Neural progenitor cell (in vitro differentiated cells): ENCODE data around the gene CACNA1C. TPM values are rescaled to one million over a fixed set of nuclear protein-coding genes. Genes with fewer than 3 reads are reported as not detected.

Experiments used
- DNase-seq: peaks from one replicate; pipeline ENCODE4 v3.0.0-alpha.2; 2016; ENCODE audit warnings: low spot score
- H2AFZ ChIP-seq: fragments of 200-600 bp; sonication (generic); replicated peaks from 2 replicates; pipeline ENCODE4 v1.6.1; 2016; ENCODE audit warnings: antibody characterized with exemption
- H3F3A ChIP-seq: fragments of 200-600 bp; sonication (generic); 2 replicates; pipeline ENCODE4 v1.6.1; 2016; ENCODE audit warnings: antibody characterized with exemption, low read depth
- H3K27ac ChIP-seq: fragments of 200-600 bp; sonication (generic); 2 replicates; pipeline ENCODE4 v1.5.1; 2016; ENCODE audit warnings: mild to moderate bottlenecking
- H3K27me3 ChIP-seq: fragments of 200-600 bp; sonication (generic); 2 replicates; pipeline ENCODE4 v1.6.1; 2016; ENCODE audit warnings: mild to moderate bottlenecking, moderate library complexity
- H3K36me3 ChIP-seq: fragments of 200-600 bp; sonication (generic); 2 replicates; pipeline ENCODE4 v1.5.1; 2016
- H3K4me1 ChIP-seq: fragments of 200-600 bp; sonication (generic); 2 replicates; pipeline ENCODE4 v1.6.1; 2016; ENCODE audit warnings: mixed run types
- H3K4me2 ChIP-seq: fragments of 200-600 bp; sonication (generic); 2 replicates; pipeline ENCODE4 v1.6.1; 2016
- H3K4me3 ChIP-seq: fragments of 200-600 bp; sonication (generic); 2 replicates; pipeline ENCODE4 v1.5.1; 2016
- H3K79me2 ChIP-seq: fragments of 200-600 bp; sonication (generic); 2 replicates; pipeline ENCODE4 v1.6.1; 2016; ENCODE audit warnings: low read depth
- H3K9ac ChIP-seq: fragments of 200-600 bp; sonication (generic); 2 replicates; pipeline ENCODE4 v1.6.1; 2016
- H3K9me3 ChIP-seq: fragments of 200-600 bp; sonication (generic); 2 replicates; pipeline ENCODE4 v1.5.1; 2016; ENCODE audit warnings: low read depth
- H4K20me1 ChIP-seq: fragments of 200-600 bp; sonication (generic); 2 replicates; pipeline ENCODE4 v1.6.1; 2016; ENCODE audit warnings: low read depth
- H3K27ac Mint-ChIP-seq: 3 replicates; pipeline ENCODE4 v1.8.0; 2021; ENCODE audit warnings: mixed read lengths
- H3K27me3 Mint-ChIP-seq: 2 replicates; pipeline ENCODE4 v1.8.0; 2022; ENCODE audit warnings: low read depth, mild to moderate bottlenecking, inconsistent platforms, moderate library complexity, mixed read lengths; ENCODE audit not compliant: insufficient read depth
- H3K36me3 Mint-ChIP-seq: 3 replicates; pipeline ENCODE4 v1.8.0; 2021; ENCODE audit warnings: mixed read lengths
- H3K4me1 Mint-ChIP-seq: 3 replicates; pipeline ENCODE4 v1.8.0; 2021; ENCODE audit warnings: mixed read lengths
- H3K4me3 Mint-ChIP-seq: 3 replicates; pipeline ENCODE4 v1.8.0; 2021; ENCODE audit warnings: mild to moderate bottlenecking, moderate library complexity, mixed read lengths
- H3K9me3 Mint-ChIP-seq: 3 replicates; pipeline ENCODE4 v1.8.0; 2020; ENCODE audit warnings: mixed read lengths
- CTCF ChIP-seq: fragments of 200-600 bp; sonication (generic); IDR thresholded peaks from 2 replicates; pipeline ENCODE4 v1.5.1; 2017; ENCODE audit warnings: antibody characterized with exemption, mild to moderate bottlenecking
- EZH2 ChIP-seq: fragments of 200-600 bp; sonication (generic); IDR thresholded peaks from 2 replicates; pipeline ENCODE4 v1.6.1; 2017; ENCODE audit warnings: antibody characterized with exemption, mild to moderate bottlenecking, moderate library complexity
- EZH2phosphoT487 ChIP-seq: fragments of 200-600 bp; sonication (generic); IDR thresholded peaks from 2 replicates; pipeline ENCODE4 v1.6.1; 2017; ENCODE audit warnings: antibody characterized with exemption
- total RNA-seq: library from RNA; depleted of rRNA; stranded (reverse); fragments of >200 nt; gene quantifications from 2 replicates; pipeline ENCODE4 v1.2.3, GENCODE V29; 2015; ENCODE audit warnings: low replicate concordance

The CACNA1C gene
- total RNA-seq, 1 donor from 2014 or later, result 2.7 TPM

DNA sequence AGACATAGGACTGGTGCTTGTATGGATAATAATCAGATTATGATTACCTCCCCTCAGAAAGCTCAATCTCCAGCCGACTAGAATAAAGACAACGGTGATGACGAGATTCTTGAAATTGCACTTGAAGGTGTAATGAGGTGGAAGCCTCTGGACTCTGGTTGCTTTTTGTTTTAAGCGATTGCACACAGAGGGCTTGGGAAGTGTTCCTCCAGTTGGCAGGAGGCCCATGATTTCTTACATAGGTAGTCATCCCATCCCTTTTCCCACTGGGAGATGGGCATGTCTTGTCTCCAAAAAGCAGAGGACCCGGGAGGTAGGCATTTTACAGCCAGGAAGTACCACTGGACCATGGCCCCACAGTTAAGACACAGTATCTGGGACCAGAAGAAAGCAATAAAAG, 576.3 kb downstream of the CACNA1C start:
- Histone ChIP-seq H2AFZ (no peak overlapping the region), H3K9ac (no peak overlapping the region), H3K27ac (no peak overlapping the region), H3K79me2 (no peaks in the 10 kb centered on the region), H4K20me1 (no peaks in the 10 kb centered on the region), H3K4me2 (no peak overlapping the region), H3K27me3 (no peaks in the 10 kb centered on the region), H3K36me3 (no peaks in the 10 kb centered on the region), H3K9me3 (no peaks in the 10 kb centered on the region), H3K4me1 (peaks cover 7% of the 10 kb centered on the region), H3F3A (no peaks in the 10 kb centered on the region), H3K4me3 (no peak overlapping the region)
- TF ChIP-seq EZH2phosphoT487, result no peak
- TF ChIP-seq CTCF, result no peak
- no peak for TF ChIP-seq EZH2
- Mint-ChIP-seq H3K27me3 (peaks cover 6% of the 10 kb centered on the region), H3K4me1 (peaks cover 31% of the 10 kb centered on the region), H3K4me3 (no peak overlapping the region), H3K36me3 (no peaks in the 10 kb centered on the region), H3K27ac (no peak overlapping the region), H3K9me3 (no peaks in the 10 kb centered on the region)
- DNase-seq, result no peak

GRCh38 chr12:2631653-2632350, 579.0 kb downstream of the CACNA1C start:
- H3K4me1 ChIP-seq, result no peaks in the 10 kb centered on the region
- H3K9me3 ChIP-seq, result no peaks in the 10 kb centered on the region
- no peak overlapping the region for H3K27ac ChIP-seq
- Mint-ChIP-seq H3K27ac (no peak overlapping the region), H3K4me1 (peaks cover 17% of the 10 kb centered on the region), H3K36me3 (peaks cover 2% of the 10 kb centered on the region), H3K9me3 (peaks cover 6% of the 10 kb centered on the region), H3K27me3 (peaks cover 9% of the 10 kb centered on the region), H3K4me3 (no peak overlapping the region)
- H3F3A ChIP-seq, result no peaks in the 10 kb centered on the region
- H4K20me1 ChIP-seq, result no peaks in the 10 kb centered on the region
- no peaks in the 10 kb centered on the region for H3K79me2 ChIP-seq
- no peak overlapping the region for H3K9ac ChIP-seq
- no peak overlapping the region for H3K4me2 ChIP-seq
- no peak for TF ChIP-seq EZH2phosphoT487
- no peak for TF ChIP-seq EZH2
- TF ChIP-seq CTCF, result no peak
- H3K36me3 ChIP-seq, result no peaks in the 10 kb centered on the region
- no peaks in the 10 kb centered on the region for H3K27me3 ChIP-seq
- H3K4me3 ChIP-seq, result no peak overlapping the region
- H2AFZ ChIP-seq, result no peak overlapping the region
- no peak for DNase-seq

GRCh38 chr12:2633176-2633824, 580.5 kb downstream of the CACNA1C start:
- no peak overlapping the region for H3K27ac Mint-ChIP-seq
- H3K36me3 Mint-ChIP-seq, result peaks cover 2% of the 10 kb centered on the region
- H3K9ac ChIP-seq, result no peak overlapping the region
- H3K4me2 ChIP-seq, result no peak overlapping the region
- H3K27me3 ChIP-seq, result no peaks in the 10 kb centered on the region
- no peak overlapping the region for H3K4me3 Mint-ChIP-seq
- H3K9me3 Mint-ChIP-seq, result peaks cover 6% of the 10 kb centered on the region
- no peak overlapping the region for H2AFZ ChIP-seq
- no peaks in the 10 kb centered on the region for H3K9me3 ChIP-seq
- TF ChIP-seq CTCF (no peak), EZH2phosphoT487 (no peak), EZH2 (no peak)
- peaks cover 3% of the 10 kb centered on the region for H3K4me1 Mint-ChIP-seq
- no peaks in the 10 kb centered on the region for H4K20me1 ChIP-seq
- peaks cover 9% of the 10 kb centered on the region for H3K27me3 Mint-ChIP-seq
- H3K4me1 ChIP-seq, result no peaks in the 10 kb centered on the region
- no peaks in the 10 kb centered on the region for H3K36me3 ChIP-seq
- H3K79me2 ChIP-seq, result no peaks in the 10 kb centered on the region
- DNase-seq, result no peak
- no peaks in the 10 kb centered on the region for H3F3A ChIP-seq
- H3K27ac ChIP-seq, result no peak overlapping the region
- no peak overlapping the region for H3K4me3 ChIP-seq
